GM18873 (cell line): ENCODE results near the gene RHCE.
"Not testable (repeated sequence)": the region's sequence is repeated elsewhere in the genome, so short reads cannot be mapped to it uniquely, and the experiment has no call there.

Source experiments
- ATAC-seq: cut with Tn5 transposase; IDR thresholded peaks from one replicate; pipeline ENCODE4 v1.9.1; 2021; ENCODE audit warnings: mild to moderate bottlenecking, moderate library complexity, moderate number of reproducible peaks; ENCODE audit not compliant: unreplicated experiment, low FRiP score

RHCE gene

GRCh38 chr1:25433389-25434186 is 13.0 kb upstream of the RHCE start:
- no peak for ATAC-seq

GRCh38 chr1:25432749-25433388 is 12.2 kb upstream of the RHCE start:
- ATAC-seq: no peak

GRCh38 chr1:25431955-25432719 is 11.5 kb upstream of the RHCE start:
- no peak for ATAC-seq

GRCh38 chr1:25430967-25431881 is 10.6 kb upstream of the RHCE start:
- ATAC-seq: no peak

GRCh38 chr1:25430073-25430966 is 9.7 kb upstream of the RHCE start, which contains the start of gene MACO1:
Gene MACO1, plus strand, starts transcription at chr1:25430897. Its CDS starts 202 bp downstream, at chr1:25431099.
- peak; percentile 88 for ATAC-seq

- no peak for ATAC-seq
Observed at GRCh38 chr1:25428475-25429166, 8.0 kb upstream of the RHCE start.

- no peak for ATAC-seq
Observed at GRCh38 chr1:25427696-25428095, 7.1 kb upstream of the RHCE start.

GRCh38 chr1:25425098-25426085 is 4.8 kb upstream of the RHCE start:
- no peak for ATAC-seq

GRCh38 chr1:25423206-25423605 is 2.6 kb upstream of the RHCE start:
- ATAC-seq: not testable (repeated sequence)

GRCh38 chr1:25419339-25419738 is 1.3 kb downstream of the RHCE start:
- ATAC-seq: not testable (repeated sequence)

GRCh38 chr1:25417280-25417679 is 3.3 kb downstream of the RHCE start:
- ATAC-seq: not testable (repeated sequence)

GRCh38 chr1:25414578-25414977 is 6.0 kb downstream of the RHCE start:
- not testable (repeated sequence) for ATAC-seq

- not testable (repeated sequence) for ATAC-seq
Observed at GRCh38 chr1:25414157-25414556, 6.5 kb downstream of the RHCE start.

GRCh38 chr1:25412872-25413623 is 7.6 kb downstream of the RHCE start:
- not testable (repeated sequence) for ATAC-seq

- not testable (repeated sequence) for ATAC-seq
Observed at GRCh38 chr1:25409641-25410427, 10.8 kb downstream of the RHCE start.
